Measurements from ENCODE around the gene CACNA1A. TPM values are rescaled to one million over a fixed set of nuclear protein-coding genes. Genes with fewer than 3 reads are reported as not detected.
A peak's percentile ranks its signal among the peaks of the same experiment; 100 is the strongest.

CACNA1A gene
- total RNA-seq, 3 donors from 2014 or later, result 2.3 to 10.1 (median 5.7) TPM

DNA sequence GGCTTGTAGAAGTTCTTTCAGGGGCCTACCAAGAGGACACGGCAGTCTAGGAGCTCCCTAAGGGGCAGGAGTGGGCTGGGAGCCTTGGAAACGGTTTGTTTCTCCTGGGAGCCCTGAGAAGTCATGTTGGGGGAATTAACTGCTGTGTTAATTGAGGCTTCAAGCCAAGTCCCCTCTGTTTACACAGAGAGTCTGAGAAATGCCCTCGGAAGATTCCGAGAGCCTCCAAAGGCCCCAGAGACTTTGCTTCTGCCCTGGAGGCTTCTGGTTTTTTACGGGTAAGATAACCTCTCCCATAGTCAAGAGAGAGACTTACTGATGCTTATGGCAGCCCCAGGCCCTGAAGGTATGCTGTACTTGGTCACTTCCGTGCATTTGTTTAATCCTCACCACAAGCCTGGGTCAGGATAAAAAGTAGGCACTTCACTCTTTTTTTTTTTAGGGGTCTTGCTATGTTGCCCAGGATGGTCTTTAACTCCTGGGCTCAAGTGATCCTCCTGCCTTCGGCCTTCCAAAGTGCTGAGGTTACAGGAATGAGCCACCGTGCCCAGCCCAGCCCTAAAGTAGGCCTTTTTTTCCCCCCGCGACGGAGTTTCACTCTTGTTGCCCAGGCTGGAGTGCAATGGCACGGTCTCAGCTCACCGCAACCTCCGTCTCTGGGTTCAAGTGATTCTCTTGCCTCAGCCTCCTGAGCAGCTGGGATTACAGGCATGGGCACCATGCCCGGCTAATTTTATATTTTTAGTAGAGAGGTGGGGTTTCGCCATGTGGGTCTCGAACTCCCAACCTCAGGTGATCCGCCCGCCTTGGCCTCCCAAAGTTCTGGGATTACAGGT is 340.9 kb downstream of the CACNA1A start:
- Histone ChIP-seq H3K36me3 (ENCODE audit: low read depth) (no peaks in the 10 kb centered on the region), H3K9me3 (no peaks in the 10 kb centered on the region), H3K4me1 (ENCODE audit: low read depth) (peaks cover 62% of the 10 kb centered on the region), H3K4me3 (no peak overlapping the region)
- intact Hi-C loops (cut with DNase I, micrococcal nuclease), result no loop called here
- peak in 1 of 3 donors; percentile 50 for DNase-seq
- ATAC-seq, result no peak
- TF ChIP-seq, protein P1, sequence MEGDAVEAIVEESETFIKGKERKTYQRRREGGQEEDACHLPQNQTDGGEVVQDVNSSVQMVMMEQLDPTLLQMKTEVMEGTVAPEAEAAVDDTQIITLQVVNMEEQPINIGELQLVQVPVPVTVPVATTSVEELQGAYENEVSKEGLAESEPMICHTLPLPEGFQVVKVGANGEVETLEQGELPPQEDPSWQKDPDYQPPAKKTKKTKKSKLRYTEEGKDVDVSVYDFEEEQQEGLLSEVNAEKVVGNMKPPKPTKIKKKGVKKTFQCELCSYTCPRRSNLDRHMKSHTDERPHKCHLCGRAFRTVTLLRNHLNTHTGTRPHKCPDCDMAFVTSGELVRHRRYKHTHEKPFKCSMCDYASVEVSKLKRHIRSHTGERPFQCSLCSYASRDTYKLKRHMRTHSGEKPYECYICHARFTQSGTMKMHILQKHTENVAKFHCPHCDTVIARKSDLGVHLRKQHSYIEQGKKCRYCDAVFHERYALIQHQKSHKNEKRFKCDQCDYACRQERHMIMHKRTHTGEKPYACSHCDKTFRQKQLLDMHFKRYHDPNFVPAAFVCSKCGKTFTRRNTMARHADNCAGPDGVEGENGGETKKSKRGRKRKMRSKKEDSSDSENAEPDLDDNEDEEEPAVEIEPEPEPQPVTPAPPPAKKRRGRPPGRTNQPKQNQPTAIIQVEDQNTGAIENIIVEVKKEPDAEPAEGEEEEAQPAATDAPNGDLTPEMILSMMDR (IDR thresholded peaks at IDR 0.05), result no peak

DNA sequence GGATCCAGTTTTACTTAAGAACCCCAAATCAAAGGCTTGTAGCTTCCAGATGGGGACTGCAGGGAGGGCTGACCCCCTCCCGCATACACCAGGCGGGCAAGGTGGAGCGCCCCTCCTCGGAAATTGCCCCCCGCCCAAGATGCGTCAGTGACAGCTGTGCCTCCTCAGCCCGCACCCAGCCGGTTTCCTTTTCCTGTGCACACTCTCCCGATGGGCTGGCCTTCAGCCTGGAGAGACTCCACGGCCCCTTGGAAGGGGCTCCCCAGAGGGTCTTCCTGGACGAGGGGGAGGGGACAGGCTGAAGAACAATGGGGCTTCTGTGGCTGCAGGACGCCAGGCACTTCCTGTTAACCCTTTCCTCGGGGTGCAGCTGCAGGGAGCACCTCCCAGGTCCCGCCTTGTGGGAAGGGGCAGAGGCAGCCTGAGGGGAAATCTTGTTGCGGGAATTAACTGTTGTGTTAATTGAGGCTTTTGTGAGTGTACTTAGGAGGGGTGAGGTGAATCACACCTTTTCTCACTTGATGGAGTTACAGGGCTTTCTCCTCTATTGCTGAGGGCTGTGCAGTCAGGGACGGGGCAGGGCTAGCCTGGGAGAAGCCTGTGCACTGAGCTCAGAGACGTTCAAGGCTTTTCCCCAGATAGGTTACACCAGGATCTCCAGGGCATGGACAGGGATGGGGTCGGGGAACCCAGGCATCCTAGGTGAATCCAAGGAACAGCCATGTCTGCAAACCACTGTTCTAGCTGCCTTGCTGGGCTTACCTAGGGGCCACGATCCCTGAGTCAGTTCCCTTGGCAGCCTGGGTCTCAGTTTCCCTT is 341.7 kb downstream of the CACNA1A start:
- H3K9me3 ChIP-seq, result no peaks in the 10 kb centered on the region
- TF ChIP-seq, protein P1 (IDR thresholded peaks at IDR 0.05), result no peak
- ATAC-seq (peak; percentile 28), DNase-seq (peak; percentile 76 to 84 (median 81))
- no peak overlapping the region for H3K4me3 ChIP-seq
- H3K36me3 ChIP-seq (ENCODE audit: low read depth), result no peaks in the 10 kb centered on the region
- intact Hi-C loops (cut with DNase I, micrococcal nuclease), result no loop called here
- H3K4me1 ChIP-seq (ENCODE audit: low read depth), result peaks cover 54% of the 10 kb centered on the region

DNA sequence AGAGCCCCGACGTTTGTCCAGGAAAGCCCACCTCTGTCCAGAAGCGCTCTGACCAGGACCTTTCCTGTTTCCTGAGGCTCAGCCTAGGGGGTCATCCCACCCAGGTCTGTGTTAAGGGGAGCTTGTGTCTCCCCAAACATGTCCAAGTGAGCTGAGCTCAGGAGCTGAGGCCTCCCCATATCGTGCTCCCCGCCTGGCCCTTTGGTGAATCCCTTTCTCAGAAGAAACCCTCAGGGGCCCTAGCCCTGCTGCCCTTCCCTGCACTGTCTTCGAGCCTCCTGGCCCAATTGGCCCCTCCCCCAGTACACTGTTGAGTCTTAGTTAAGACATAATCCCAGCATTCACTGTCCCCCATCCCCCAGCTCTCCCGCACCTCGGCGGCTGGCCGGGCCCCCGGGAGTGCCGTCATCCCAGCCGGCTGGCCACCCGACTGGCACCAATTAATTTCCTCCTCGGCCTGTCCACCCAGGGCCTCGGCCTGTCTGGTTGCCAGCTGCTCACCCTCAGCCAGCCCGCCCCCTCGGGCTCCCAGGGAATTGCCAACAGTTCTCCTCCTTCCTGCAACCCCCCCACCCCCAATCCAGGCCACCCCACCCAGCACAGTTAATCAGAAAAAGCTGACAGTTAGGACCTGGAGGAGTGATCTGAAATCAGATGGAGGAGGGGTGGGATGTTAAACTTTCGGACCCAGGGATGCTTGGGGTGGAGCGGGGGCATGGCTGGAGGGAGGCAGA is 342.5 kb downstream of the CACNA1A start:
- H3K4me1 ChIP-seq (ENCODE audit: low read depth), result peaks cover 52% of the 10 kb centered on the region
- intact Hi-C loops (cut with DNase I, micrococcal nuclease), result no loop called here

DNA sequence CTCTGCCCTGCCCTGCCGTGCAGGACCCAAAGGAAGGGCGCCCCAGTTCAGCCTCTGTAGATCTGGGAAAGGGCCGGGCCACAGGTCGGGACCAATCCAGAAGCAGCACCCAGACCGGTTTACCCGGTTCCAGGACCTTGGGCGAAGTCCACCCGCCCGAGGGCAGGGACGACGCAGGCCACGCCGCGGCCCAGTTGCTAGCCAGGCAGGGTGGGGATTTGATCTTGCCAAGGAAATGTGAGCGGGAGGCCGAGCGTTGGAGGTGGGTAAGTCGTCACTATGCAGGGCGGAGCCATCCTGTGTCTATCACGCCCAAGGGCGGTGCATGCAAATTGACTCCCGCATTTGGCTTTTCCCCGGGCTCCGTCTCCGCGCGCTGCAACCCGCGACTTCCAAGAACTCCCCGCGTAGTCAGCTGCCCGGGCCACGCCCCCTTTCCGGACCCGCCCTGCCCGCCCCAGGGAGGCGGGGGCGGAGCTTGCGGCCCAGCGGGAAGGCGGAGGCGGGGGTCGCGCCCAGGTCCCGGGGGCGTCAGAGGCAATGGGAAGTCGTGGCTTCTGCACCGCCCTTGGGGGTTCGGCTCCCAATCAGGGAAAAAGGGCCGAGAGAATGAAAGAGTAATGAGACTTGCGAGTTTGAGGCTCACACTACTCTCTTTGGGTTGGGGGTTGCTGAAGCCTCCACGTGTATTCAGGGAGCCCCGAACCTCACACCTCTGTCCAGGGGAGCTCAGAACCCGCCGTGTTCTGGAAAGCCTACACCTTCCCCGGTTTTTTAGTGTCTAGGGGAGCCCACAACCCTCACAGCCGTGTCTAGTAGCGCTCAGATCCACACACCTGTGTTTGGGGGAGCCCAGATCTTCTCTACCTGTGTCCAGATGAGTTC is 343.3 kb downstream of the CACNA1A start:
- Histone ChIP-seq H3K9me3 (no peaks in the 10 kb centered on the region), H3K4me3 (peak overlapping the region; percentile 16), H3K36me3 (ENCODE audit: low read depth) (no peaks in the 10 kb centered on the region), H3K4me1 (ENCODE audit: low read depth) (peaks cover 45% of the 10 kb centered on the region)
- intact Hi-C loops (cut with DNase I, micrococcal nuclease), result no loop called here
- DNase-seq (peak; percentile 98 to 99 (median 99)), ATAC-seq (peak; percentile 73)
- TF ChIP-seq, protein P1 (IDR thresholded peaks at IDR 0.05), result no peak

More for the DNA sequence above, 342.5 kb downstream of the CACNA1A start:
- Histone ChIP-seq H3K4me3 (no peak overlapping the region), H3K36me3 (ENCODE audit: low read depth) (no peaks in the 10 kb centered on the region), H3K9me3 (no peaks in the 10 kb centered on the region)
- DNase-seq, result peak; percentile 82 to 89 (median 84)
- peak; percentile 24 for ATAC-seq
- TF ChIP-seq, protein P1 (IDR thresholded peaks at IDR 0.05), result no peak

Measured in mucosa of descending colon (tissue), 3 donors.